ENCODE results near the gene DNAAF5. TPM values are rescaled to one million over a fixed set of nuclear protein-coding genes. Genes with fewer than 3 reads are reported as not detected.

DNAAF5 gene
- total and polyA plus RNA-seq, 2 of the 4 experiments (the other 2 are of a cell fraction), result 12.4 to 32.6 TPM

- no CpG with 5 or more reads among the region's 5 CpGs for WGBS, 2 experiments (ENCODE audit: extremely low coverage in 2 of 2, insufficient read length in 1 of 2)
Measured at GRCh38 chr7:791519-791918, 65.0 kb downstream of the DNAAF5 start.

More at GRCh38 chr7:791519-791918, 65.0 kb downstream of the DNAAF5 start:
- Histone ChIP-seq H2BK120ac (ENCODE audit: low read depth, low read length) (no peak overlapping the region), H3K23ac (ENCODE audit: low read depth, low read length) (no peak overlapping the region), H4K91ac (ENCODE audit: insufficient read depth, low read depth, low read length) (no peak overlapping the region), H3K27ac (ENCODE audit: insufficient read depth, low read length) (no peak overlapping the region), H2BK20ac (ENCODE audit: low read depth, low read length) (no peak overlapping the region), H3K79me1 (ENCODE audit: low read depth in 1 of 2, low read length in 2 of 2) (no peaks in the 10 kb centered on the region), H3K4me3 (ENCODE audit: insufficient read depth, low read depth, low read length) (no peak overlapping the region), H2AK5ac (ENCODE audit: low read depth, low read length) (no peak overlapping the region), H2BK5ac (ENCODE audit: low read depth, low read length, poor library complexity, severe bottlenecking) (no peak overlapping the region), H2BK15ac (ENCODE audit: low read depth, low read length) (no peak overlapping the region), H3K36me3 (ENCODE audit: control insufficient read depth, insufficient read depth, low read length) (peaks cover 4% of the 10 kb centered on the region; the same call in 1 of the 2 replicates), H3K14ac (replicated peaks; ENCODE audit: low read depth, low read length) (no peak overlapping the region), H4K5ac (ENCODE audit: low read depth, low read length) (no peak overlapping the region), H3K4me1 (ENCODE audit: control insufficient read depth, insufficient read depth, low read length) (no peaks in the 10 kb centered on the region), H4K8ac (ENCODE audit: low read depth in 2 of 2, low read length in 2 of 2) (no peak overlapping the region), H3K56ac (ENCODE audit: extremely low read depth, insufficient read depth, low read length) (no peak overlapping the region), H3K4me2 (ENCODE audit: low read depth, low read length) (no peak overlapping the region), H2AK9ac (replicated peaks; ENCODE audit: low read depth, low read length, poor library complexity) (no peak overlapping the region), H4K20me1 (ENCODE audit: insufficient read depth, low read length) (no peaks in the 10 kb centered on the region), H2AFZ (replicated peaks; ENCODE audit: low read length, poor library complexity) (no peak overlapping the region), H3K9ac (ENCODE audit: low read depth, low read length) (no peak overlapping the region), H3K4ac (ENCODE audit: low read depth, low read length) (no peak overlapping the region), H3K9me3 (ENCODE audit: control insufficient read depth, insufficient read depth, low read length) (no peaks in the 10 kb centered on the region), H3K18ac (ENCODE audit: low read depth, low read length) (no peak overlapping the region), H3K9me1 (ENCODE audit: insufficient read depth, low read length) (no peaks in the 10 kb centered on the region), H3K27me3 (ENCODE audit: control insufficient read depth, insufficient read depth, low read length) (no peaks in the 10 kb centered on the region)
- ChIA-PET CTCF (no interaction called here), POLR2A (ENCODE audit: unreplicated experiment) (no interaction called here)
- TF ChIP-seq BHLHE40 (IDR thresholded peaks at IDR 0.05; ENCODE audit: low read depth, low read length) (no peak), MXI1 (IDR thresholded peaks at IDR 0.05; ENCODE audit: borderline replicate concordance, low read depth, low read length) (no peak), RAD21 (IDR thresholded peaks at IDR 0.05; ENCODE audit: low read length) (no peak), USF2 (IDR thresholded peaks at IDR 0.05; ENCODE audit: low read depth, low read length) (no peak), SMC3 (IDR thresholded peaks at IDR 0.05; ENCODE audit: low read depth, low read length) (no peak), MAZ (IDR thresholded peaks at IDR 0.05; ENCODE audit: borderline replicate concordance, low read depth, low read length) (no peak), CHD1 (IDR thresholded peaks at IDR 0.05; ENCODE audit: low read depth, low read length) (no peak), MAFK (IDR thresholded peaks at IDR 0.05; ENCODE audit: low read depth, low read length) (no peak), POLR2A (IDR thresholded peaks at IDR 0.05; ENCODE audit: low read depth, low read length) (no peak), CEBPB (IDR thresholded peaks at IDR 0.05; ENCODE audit: low read depth, low read length) (no peak), ELK1 (IDR thresholded peaks at IDR 0.05; ENCODE audit: borderline replicate concordance, low read depth, low read length) (no peak), FOS (IDR thresholded peaks at IDR 0.05; ENCODE audit: low read depth, low read length) (no peak), NFE2L2 (IDR thresholded peaks at IDR 0.05; ENCODE audit: low read depth, low read length) (no peak), RFX5 (IDR thresholded peaks at IDR 0.05; ENCODE audit: low read depth, low read length) (no peak), CTCF (conservative IDR thresholded peaks at IDR 0.05; ENCODE audit: low read depth, low read length) (no peak), RCOR1 (IDR thresholded peaks at IDR 0.05; ENCODE audit: insufficient replicate concordance, low read length) (no peak)
- dilution Hi-C loops (cut with HindIII; ENCODE audit: low sequenced_read_pairs, unreplicated experiment), result no loop called here
- in situ Hi-C loops (cut with MboI; ENCODE audit: low sequenced_read_pairs), result no loop called here
- no peak for ATAC-seq (ENCODE audit: low read depth)
- intact Hi-C loops (cut with micrococcal nuclease), result no loop called here
- no peak for DNase-seq
- no TSS peak for BruUV-seq (replicated peaks)
